DMS53 treated with DMSO at 0.1 percent for 48 hours (cell line): ENCODE results near the gene MAPK7.

ENCODE experiments used
- DNase-seq: peaks from one replicate; lab custom pipeline; 2025; ENCODE audit not compliant: unreplicated experiment; lab: John Stamatoyannopoulos, UW

Gene MAPK7

DNA sequence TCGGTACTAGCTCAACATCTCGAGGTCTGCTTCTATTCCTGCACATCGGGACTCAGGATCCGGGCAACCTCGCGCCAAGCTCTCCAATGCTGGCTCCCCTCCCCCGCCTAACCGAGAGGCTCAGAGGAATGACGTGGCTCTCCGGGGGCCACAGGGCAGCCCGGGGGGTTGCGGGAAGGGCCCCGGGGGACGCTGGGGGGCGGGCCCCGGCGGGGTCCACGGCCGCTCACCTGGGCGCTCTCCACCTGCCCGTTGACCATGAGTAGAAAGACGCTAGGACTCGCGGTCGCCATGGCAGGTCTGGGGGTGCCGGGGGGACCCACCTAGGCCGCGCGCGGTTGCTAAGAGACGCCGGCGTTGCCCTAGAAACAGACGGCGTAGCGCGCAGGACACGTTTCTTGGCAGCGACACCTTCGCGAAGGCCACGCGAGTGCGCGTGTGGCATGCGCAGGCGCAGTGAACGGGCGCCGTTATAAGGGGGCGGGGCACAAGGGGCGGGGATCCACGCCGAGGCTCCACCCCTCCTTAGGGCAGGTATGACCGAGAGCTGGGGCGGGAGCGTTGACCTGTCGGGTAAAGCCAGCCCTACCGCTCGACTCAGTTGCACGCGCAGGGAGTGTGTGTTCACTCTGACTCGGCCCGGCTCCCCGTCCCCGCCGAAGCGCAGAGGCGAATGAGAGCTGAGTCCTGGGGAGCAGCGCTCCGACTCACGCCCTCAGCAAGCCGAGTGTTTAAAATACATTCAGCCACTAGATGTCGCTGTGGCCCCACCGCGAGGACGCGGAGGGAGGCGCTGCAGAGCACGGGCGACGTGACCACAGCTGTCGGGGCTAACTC is 15.8 kb upstream of the MAPK7 start, which contains the start of gene B9D1:
B9D1 (minus strand) TSS at position 447 of the 837 bp plus-strand sequence; CDS start at position 293, 154 bp downstream.
- DNase-seq, result peak; percentile 75

GRCh38 chr17:19363114-19363438 is 15.2 kb upstream of the MAPK7 start:
- no peak for DNase-seq

- DNase-seq, result no peak
These were observed 14.8 kb upstream of the MAPK7 start for GRCh38 chr17:19363460-19364035.

DNA sequence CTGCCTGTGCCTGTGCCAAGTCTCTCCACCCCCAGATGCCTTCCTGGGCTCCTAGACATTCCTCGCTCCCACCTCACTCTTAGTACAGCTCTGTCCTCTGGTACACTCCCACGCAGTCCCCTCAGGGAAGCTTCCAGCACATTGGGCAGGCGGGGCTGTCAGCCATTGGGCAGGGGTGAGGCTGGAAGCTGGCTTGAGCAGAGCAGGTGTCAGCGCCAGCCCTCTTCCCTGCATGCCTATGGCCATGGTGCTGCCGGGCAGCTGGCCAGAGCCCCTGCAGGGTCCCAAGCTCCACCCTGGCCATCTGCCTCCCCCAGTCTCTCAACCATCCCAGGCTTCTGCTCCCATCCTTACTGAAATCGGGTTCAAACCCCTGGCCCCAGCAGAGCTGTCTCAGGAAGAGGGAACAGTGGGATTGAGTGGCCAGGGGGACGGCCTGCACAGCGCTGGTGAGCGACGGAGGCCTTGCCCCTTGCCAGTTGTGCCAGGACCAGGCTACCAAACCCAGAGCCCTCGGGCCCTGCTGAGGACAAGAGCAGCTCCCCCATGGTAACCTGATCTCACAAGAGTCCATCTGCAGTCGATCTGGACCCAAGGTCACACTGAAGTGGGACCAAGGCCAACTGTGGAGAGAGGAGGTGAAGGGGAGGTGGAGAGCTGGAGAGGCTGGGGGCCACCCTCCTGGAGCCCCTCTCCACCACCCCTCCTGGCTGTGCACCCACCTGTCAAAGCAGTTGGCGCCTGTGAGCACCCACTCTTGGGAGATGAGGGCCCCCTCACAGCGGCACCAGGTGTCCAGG is 13.4 kb upstream of the MAPK7 start:
- DNase-seq, result no peak

DNA sequence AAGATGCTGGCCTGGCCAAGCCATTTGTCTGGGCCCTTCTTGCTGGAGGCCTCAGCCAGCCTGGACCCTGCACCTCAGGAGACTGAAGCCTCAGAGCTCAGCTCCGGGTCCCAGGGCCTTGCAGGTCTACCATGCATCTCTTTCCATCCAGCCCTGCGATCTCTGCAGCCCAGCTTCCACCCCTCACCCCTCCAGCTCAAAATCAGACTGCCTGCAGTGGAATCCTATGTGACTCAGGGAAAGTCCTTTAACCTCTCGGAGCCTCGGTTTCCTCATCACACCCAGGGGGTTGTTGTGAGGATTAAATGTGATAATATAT is 12.8 kb upstream of the MAPK7 start:
- DNase-seq, result no peak

DNA sequence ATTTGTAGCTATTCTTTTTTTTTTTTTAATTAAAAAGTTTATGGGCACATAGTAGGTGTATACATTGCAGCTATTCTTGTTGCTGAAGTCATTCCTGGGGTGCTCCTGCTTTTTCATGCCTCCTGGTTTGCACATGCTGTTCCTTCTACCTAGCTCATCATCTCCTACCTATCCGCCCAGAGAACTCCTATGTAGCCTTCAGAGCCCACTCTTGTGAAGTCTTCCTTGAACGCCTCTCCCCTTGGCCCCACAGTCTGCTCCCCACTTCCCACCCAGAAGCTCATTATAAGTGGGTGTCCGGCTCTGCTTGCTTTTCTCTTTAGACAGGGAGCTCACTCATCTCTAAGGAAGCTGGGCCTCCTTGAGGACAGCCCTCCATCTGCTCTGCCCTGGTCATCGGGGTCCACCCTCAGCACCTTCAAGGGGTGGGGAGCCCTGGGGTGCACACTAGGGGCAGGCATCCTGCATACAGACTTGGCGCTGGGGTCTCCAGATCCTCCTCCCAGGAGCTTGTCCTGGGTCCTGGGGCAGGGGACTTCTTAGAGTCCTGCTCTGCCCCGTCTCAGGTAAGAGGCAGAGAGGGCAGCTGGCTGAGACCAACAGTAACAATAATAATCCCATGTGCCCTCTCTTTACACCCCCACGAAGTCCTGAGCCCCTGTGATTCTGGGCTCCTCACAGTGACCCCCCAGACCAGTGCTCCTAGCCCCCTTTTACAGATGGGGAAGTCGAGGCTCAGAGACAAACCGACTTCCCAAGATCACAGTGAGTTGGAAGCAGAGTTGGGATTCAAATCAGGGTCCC is 12.3 kb upstream of the MAPK7 start:
- DNase-seq, result no peak

DNA sequence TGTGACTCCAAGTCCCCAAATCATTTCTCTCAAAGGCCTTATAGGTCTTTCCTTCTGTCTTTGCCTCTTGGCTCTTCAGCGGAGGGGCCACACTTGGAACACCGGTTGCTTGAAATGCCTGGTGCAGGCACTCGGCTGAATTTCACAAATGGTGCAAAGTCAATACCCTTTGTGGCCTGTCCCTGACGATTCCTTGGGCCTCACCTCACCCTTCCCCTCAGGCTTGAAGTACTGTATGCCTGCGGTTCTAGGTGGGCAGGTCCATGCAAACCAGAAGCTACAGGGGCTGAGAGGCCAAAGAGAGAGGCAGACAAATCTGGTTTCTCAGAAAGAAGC is 11.7 kb upstream of the MAPK7 start:
- DNase-seq, result no peak

GRCh38 chr17:19368229-19368628 is 10.1 kb upstream of the MAPK7 start:
- no peak for DNase-seq

DNA sequence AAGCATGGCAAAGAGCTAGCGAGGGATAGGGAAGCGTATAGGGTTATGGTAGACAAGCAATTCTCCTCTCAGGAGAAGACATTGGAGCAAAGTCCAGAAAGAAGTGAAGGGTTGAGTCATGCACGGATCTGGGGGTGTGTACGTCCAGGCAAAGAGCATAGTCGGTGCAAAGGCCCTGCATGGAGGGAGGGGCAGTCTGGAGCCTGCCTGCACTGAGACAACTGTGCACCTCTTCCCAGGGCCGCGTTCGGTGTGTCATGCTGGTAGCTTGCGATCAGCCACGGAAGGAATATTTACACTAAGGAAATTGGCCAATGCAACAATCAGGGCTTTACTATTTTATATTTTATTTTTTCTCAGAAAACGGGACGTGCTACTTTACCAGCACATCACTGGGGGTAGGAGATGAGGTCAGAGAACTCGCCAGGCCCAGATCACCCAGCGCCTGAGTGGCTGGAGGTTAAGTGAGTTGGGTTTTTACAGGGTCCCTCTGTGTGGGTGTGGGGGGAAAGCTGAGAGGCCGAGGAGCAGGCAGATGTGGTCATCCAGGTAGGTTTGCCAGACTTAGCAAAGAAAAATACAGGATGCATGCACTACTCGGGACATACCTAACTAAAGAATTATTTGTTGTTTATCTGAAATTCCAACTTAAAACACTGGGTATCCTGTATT is 9.1 kb upstream of the MAPK7 start:
- DNase-seq, result no peak

DNA sequence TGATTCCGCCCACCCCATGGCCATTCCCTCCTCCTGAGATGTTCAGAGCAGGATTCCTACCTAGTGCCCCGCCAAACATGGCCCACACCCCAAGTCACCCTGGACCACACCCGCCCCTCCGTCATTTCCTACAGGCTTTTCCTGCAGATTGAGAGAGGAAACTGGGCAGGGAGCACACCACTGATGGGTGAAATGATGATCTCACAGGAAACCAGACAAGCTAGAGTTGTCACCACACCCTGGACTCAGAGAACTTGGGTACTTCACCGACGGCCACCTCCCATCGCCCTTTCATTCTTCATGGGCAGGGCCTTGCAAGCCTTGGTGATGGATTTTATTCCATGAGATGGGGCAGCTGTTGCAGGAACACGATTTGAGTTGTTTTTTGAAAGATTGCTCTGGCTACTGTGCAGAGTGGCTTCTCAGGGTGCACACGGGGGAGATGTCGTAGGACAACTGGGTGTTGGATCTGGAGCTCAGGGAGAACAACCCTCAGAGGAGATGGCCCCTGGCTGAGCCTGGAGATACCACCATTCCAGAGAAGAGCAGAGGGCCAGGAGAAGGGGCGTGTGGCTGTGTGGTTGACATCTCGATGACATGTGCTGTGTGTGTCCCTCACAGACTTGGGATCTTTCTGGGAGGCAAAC is 8.3 kb upstream of the MAPK7 start:
- DNase-seq, result no peak

DNA sequence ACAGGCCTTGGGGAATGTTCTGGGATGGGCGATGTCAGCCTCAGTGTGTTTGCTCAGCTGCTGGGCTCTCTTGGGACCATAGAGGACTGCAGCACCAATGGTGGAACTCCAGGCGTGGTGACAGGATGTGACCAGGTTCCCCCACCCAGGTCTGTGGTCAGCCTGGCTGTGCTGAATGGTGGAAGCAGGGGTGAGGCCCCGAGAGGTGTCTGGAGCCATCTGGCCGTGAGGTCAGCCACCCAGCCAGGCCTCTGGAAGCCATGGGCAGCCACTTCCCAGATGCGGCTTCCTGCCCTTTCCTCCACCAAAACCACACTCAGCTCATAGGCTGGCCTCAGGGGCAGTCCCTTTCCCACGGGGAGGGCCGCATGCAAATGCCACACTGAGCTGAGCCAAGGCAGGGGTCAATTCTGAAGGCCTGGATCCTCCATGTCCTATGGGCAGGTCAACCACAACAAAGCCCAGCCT is 7.8 kb upstream of the MAPK7 start:
- DNase-seq, result no peak

DNA sequence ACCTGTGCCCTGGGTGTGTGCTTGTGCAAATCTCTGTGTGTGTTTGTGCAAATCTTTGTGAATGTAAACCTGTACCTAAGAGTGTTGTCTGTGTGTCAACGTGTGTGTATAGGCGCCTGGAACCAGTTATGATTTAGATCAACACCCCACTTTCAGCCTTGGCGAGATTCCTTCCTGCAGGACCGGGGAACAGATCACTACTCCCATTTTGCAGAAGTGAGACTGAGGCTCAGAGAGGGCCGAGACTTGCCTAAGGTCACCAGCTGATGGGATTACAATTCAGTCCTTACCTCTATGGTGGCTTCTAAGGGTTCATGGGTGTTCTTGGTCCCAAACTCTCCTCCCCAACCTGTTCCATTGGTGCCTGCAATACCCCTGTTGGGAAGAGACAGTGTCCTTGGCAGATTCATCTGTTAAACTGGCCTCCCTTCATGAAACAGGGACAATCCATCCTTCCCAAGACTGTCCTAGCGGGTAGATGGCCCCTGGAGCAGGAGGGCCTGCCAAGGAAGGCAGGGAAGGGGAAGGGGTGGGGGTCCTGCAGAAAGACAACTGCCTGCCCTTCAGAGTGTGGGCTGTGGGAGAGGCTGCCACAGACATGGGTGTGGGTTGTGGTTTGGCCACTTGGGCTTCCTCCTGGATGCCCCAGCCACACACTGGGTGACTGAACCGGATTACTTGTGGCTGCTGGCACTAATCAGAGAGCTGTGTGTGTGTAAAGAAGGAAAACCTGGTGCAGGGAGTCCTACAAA is 6.9 kb upstream of the MAPK7 start:
- DNase-seq, result no peak

DNA sequence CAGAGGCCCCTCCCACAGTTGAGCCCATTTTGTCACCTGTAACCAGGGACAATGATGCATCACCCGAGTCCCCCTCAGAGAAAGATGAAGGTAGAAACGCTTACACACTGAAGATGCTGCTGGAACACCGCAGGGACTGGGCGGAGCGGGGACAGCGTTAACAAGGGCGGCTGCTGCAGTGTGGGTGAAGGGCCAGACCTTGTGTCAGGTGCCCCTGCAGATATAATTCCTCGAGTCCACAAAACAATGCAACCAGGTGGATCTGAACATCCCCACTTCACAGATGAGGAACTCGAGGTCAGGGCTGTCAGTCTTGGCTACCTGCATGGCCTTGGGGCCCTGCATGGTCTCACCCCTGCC is 6.3 kb upstream of the MAPK7 start:
- DNase-seq, result no peak

DNA sequence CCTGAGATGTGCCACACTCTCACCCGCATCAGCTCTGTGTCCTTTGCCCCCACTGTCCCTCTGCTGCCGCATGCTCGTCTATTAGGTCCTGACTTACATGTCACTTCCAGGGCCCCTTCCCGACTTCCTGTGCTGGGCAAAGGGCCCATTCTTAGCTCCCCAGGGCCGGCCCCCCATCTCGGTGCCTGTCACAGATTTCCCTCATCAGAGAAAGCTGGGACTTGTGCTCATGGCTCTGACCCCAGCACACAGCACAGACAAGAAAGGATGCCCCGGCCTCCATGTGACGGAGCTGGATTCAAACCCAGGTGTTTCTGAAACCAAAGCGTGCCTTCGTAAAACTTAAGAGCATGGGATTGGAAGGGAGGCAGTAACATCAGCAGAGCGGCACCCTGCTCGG is 5.9 kb upstream of the MAPK7 start:
- no peak for DNase-seq

DNA sequence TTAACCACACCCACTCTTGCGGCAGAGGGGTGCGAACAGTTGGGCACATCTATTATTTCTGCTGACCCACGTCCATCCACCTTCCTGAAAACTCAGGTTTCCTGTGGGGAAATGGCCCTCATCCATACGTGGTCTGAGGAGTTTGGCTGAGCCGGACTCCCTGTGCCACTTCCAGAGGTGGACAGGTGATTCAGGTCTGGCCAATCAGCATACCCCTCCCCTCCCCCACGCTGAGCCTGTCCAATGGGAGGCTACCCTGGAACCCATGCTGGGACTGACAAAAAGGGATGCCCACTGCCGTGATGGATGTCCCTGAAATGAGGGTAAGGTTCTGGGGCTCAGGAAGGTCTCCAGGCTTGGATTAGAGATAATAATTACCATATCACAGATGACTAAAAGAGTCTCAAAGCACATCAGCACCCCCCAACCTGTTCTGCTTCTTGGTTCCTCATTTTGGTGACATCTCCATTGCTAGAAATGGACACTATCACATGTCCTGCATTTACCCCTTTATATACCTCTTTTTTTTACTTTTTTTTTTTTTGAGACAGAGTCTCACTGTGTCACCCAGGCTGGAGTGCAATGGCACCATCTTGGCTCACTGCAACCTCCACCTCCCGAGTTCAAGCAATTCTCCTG is 5.3 kb upstream of the MAPK7 start:
- DNase-seq, result no peak

DNA sequence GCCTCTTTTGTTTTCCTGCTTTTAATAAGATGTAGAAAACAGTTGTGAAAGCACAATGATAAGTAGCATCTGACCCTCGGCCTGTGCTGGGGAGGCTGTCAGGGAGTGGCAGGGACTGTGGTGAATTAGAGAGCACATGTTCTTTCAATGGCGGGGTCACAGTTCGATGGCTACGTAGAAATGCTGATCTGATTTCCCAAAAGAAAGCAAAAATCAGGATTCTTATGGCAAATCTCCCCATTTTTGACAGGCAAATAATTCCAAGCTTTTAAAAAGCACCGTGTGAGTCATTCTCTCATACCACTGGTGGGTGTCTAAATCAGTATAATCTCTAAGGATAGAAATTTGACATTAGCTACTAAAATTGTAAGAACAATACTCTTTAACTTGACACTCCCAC is 4.2 kb upstream of the MAPK7 start:
- no peak for DNase-seq

DNA sequence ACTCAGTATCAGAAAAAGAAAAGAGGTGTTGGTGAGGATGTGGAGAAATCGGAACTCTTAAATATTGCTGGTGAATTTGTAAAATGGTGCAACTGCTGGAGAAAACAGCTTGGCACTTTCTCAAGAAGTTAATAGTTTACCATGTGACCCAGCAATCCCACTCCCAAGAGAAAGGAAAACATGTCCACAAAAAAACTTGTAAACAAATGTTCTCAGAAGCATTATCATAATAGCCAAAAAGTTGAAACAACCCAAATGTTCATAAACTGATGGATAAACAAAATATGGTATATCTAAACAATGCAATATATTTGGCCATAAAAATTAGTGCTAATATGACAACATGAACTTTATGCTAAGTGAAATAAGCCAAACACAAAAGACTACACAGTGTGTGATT is 2.6 kb upstream of the MAPK7 start:
- no peak for DNase-seq

GRCh38 chr17:19376811-19377210 is 1.5 kb upstream of the MAPK7 start:
- DNase-seq, result peak; percentile 22
